Measurements from ENCODE around the gene CNPPD1. TPM values are rescaled to one million over a fixed set of nuclear protein-coding genes. Genes with fewer than 3 reads are reported as not detected.
A peak's percentile ranks its signal among the peaks of the same experiment; 100 is the strongest.

Gene CNPPD1
- total RNA-seq, 3 donors from 2014 or later (not counting 1 experiment from before 2014, with no cell fraction given) = 64.4 to 72.4 (median 64.8) TPM

- no peak overlapping the region for H3K4me3 ChIP-seq (ENCODE audit: low read length)
- H3K36me3 ChIP-seq (ENCODE audit: control insufficient read depth, insufficient read depth, low read length) = peaks cover 29% of the 10 kb centered on the region
- DNase-seq = no peak
- WGBS (ENCODE audit: insufficient coverage) = 80% methylated on average over 7 of the region's 7 CpGs
- H3K4me1 ChIP-seq (ENCODE audit: control insufficient read depth, insufficient read depth, low read length) = no peaks in the 10 kb centered on the region
- H3K4me3 Mint-ChIP-seq = no peak overlapping the region
- no peak overlapping the region for H3K27ac ChIP-seq (ENCODE audit: low read length)
- intact Hi-C loops (cut with micrococcal nuclease) = no loop called here
- no peak for TF ChIP-seq CTCF (IDR thresholded peaks at IDR 0.05)
- H3K36me3 Mint-ChIP-seq = no peaks in the 10 kb centered on the region
- peaks cover 0 to 7% of the 10 kb centered on the region in 2 donors for H3K4me1 Mint-ChIP-seq
- H3K27me3 ChIP-seq (ENCODE audit: control insufficient read depth, insufficient read depth, low read length) = no peaks in the 10 kb centered on the region
- no peak overlapping the region for H3K27ac Mint-ChIP-seq
- H3K9me3 ChIP-seq (ENCODE audit: control insufficient read depth, insufficient read depth, low read length) = no peaks in the 10 kb centered on the region
- H3K27me3 Mint-ChIP-seq (ENCODE audit: low read depth in 2 of 2) = no peaks in the 10 kb centered on the region
- H3K9me3 Mint-ChIP-seq = no peaks in the 10 kb centered on the region
- ATAC-seq = no peak
These were observed 10.2 kb upstream of the CNPPD1 start for GRCh38 chr2:219186754-219187456.

GRCh38 chr2:219184121-219184520 is 7.4 kb upstream of the CNPPD1 start:
- 94% methylated on average over 2 of the region's 2 CpGs for WGBS (ENCODE audit: insufficient coverage)
- H3K27ac Mint-ChIP-seq = peak overlapping the region in 1 of 2 donors; percentile 24
- no peaks in the 10 kb centered on the region for H3K27me3 Mint-ChIP-seq (ENCODE audit: low read depth in 2 of 2)
- peaks cover 12 to 32% of the 10 kb centered on the region in 2 donors for H3K4me1 Mint-ChIP-seq
- Histone ChIP-seq H3K27ac (ENCODE audit: low read length) (no peak overlapping the region), H3K9me3 (ENCODE audit: control insufficient read depth, insufficient read depth, low read length) (no peaks in the 10 kb centered on the region), H3K4me3 (ENCODE audit: low read length) (no peak overlapping the region), H3K4me1 (ENCODE audit: control insufficient read depth, insufficient read depth, low read length) (peaks cover 10% of the 10 kb centered on the region), H3K27me3 (ENCODE audit: control insufficient read depth, insufficient read depth, low read length) (no peaks in the 10 kb centered on the region), H3K36me3 (ENCODE audit: control insufficient read depth, insufficient read depth, low read length) (peaks cover 53% of the 10 kb centered on the region)
- DNase-seq (no peak), ATAC-seq (no peak)
- H3K4me3 Mint-ChIP-seq = no peak overlapping the region
- no peak for TF ChIP-seq CTCF (IDR thresholded peaks at IDR 0.05)
- no peaks in the 10 kb centered on the region for H3K36me3 Mint-ChIP-seq
- H3K9me3 Mint-ChIP-seq = no peaks in the 10 kb centered on the region
- intact Hi-C loops (cut with micrococcal nuclease) = no loop called here

- Histone ChIP-seq H3K9me3 (ENCODE audit: control insufficient read depth, insufficient read depth, low read length) (no peaks in the 10 kb centered on the region), H3K27me3 (ENCODE audit: control insufficient read depth, insufficient read depth, low read length) (no peaks in the 10 kb centered on the region), H3K27ac (ENCODE audit: low read length) (no peak overlapping the region), H3K4me1 (ENCODE audit: control insufficient read depth, insufficient read depth, low read length) (peaks cover 17% of the 10 kb centered on the region), H3K36me3 (ENCODE audit: control insufficient read depth, insufficient read depth, low read length) (peaks cover 53% of the 10 kb centered on the region), H3K4me3 (ENCODE audit: low read length) (no peak overlapping the region)
- H3K27me3 Mint-ChIP-seq (ENCODE audit: low read depth in 2 of 2) = no peaks in the 10 kb centered on the region
- ATAC-seq (no peak), DNase-seq (no peak)
- no peak for TF ChIP-seq CTCF (IDR thresholded peaks at IDR 0.05)
- no peak overlapping the region for H3K4me3 Mint-ChIP-seq
- H3K9me3 Mint-ChIP-seq = no peaks in the 10 kb centered on the region
- WGBS (ENCODE audit: insufficient coverage) = 94% methylated on average over 5 of the region's 6 CpGs
- H3K4me1 Mint-ChIP-seq = peaks cover 19 to 39% of the 10 kb centered on the region in 2 donors
- H3K36me3 Mint-ChIP-seq = no peaks in the 10 kb centered on the region
- intact Hi-C loops (cut with micrococcal nuclease) = no loop called here
- H3K27ac Mint-ChIP-seq = peak overlapping the region; percentile 47 to 70
These were observed 6.5 kb upstream of the CNPPD1 start for GRCh38 chr2:219183151-219183772.

Measured in natural killer cell (primary cell).